K562 (cell line): Measurements from ENCODE around the gene SCYL1. TPM values are rescaled to one million over a fixed set of nuclear protein-coding genes. Genes with fewer than 3 reads are reported as not detected.

Experiments
- CHCHD3 ChIP-seq: fragments of 250-450 bp; sonication (Bioruptor Pico); IDR thresholded peaks from 2 replicates; pipeline ENCODE4 v2.1.2; 2022; ENCODE audit warnings: mild to moderate bottlenecking
- CREBBP ChIP-seq: IDR thresholded peaks from one replicate; pipeline ENCODE4 v1.6.1; 2012; ENCODE audit warnings: low read depth, mild to moderate bottlenecking, control low read depth, inconsistent platforms, low read length
- GTF2E2 ChIP-seq: fragments of 200-800 bp; sonication (Bioruptor generic); IDR thresholded peaks from 2 replicates; pipeline ENCODE4 v1.6.1; 2016; ENCODE audit warnings: missing genetic modification characterization, missing compliant biosample characterization
- KDM4B ChIP-seq, 2 experiments: fragments of 450-650 bp in 1 of 2; sonication (generic) in 1 of 2; IDR thresholded peaks; 2 replicates each; pipeline ENCODE4 v1.6.1; 2016 to 2017; ENCODE audit warnings: borderline replicate concordance in 2 of 2, antibody characterized with exemption in 1 of 2, low read depth in 1 of 2, mild to moderate bottlenecking in 1 of 2
- KHSRP ChIP-seq: fragments of 450-650 bp; IDR thresholded peaks from 2 replicates; pipeline ENCODE4 v1.6.1; 2017
- PCBP2 ChIP-seq: fragments of 200-400 bp; formaldehyde crosslinking; IDR thresholded peaks from 2 replicates; pipeline ENCODE4 v1.6.1; 2018; ENCODE audit warnings: low read length, low read depth, mild to moderate bottlenecking, moderate library complexity; ENCODE audit not compliant: poor library complexity, severe bottlenecking
- POLR2H ChIP-seq: IDR thresholded peaks from 2 replicates; pipeline ENCODE4 v1.6.1; 2016; ENCODE audit warnings: missing genetic modification characterization, low read depth, mild to moderate bottlenecking, control low read depth, missing compliant biosample characterization, moderate library complexity
- PURB ChIP-seq: sonication (generic); formaldehyde crosslinking; IDR thresholded peaks from 2 replicates; pipeline ENCODE4 v1.9.0; 2021; ENCODE audit warnings: low read depth, mild to moderate bottlenecking, missing genetic modification reagents
- RBM39 ChIP-seq: fragments of 200-400 bp; formaldehyde crosslinking; optimal IDR thresholded peaks from 2 replicates; pipeline ENCODE3; 2018; ENCODE audit warnings: low read depth, low read length
- SIN3B ChIP-seq: fragments of 450-650 bp; IDR thresholded peaks from 2 replicates; pipeline ENCODE4 v1.6.1; 2017; ENCODE audit warnings: low read depth, mild to moderate bottlenecking, moderate library complexity
- SOX6 ChIP-seq: fragments of 450-650 bp; IDR thresholded peaks from 2 replicates; pipeline ENCODE4 v1.6.1; 2014; ENCODE audit warnings: mild to moderate bottlenecking
- SRSF9 ChIP-seq: fragments of 200-400 bp; formaldehyde crosslinking; IDR thresholded peaks from 2 replicates; pipeline ENCODE4 v1.6.1; 2017; ENCODE audit warnings: low read depth, low read length, borderline replicate concordance
- STAT5A ChIP-seq: IDR thresholded peaks from 2 replicates; pipeline ENCODE4 v1.6.1; 2012; ENCODE audit warnings: low read length, inconsistent platforms, borderline replicate concordance
- SUPT5H ChIP-seq: fragments of 450-650 bp; IDR thresholded peaks from 2 replicates; pipeline ENCODE4 v1.6.1; 2016
- TCF7L2 ChIP-seq: fragments of 150-350 bp; IDR thresholded peaks from 2 replicates; pipeline ENCODE4 v1.6.1; 2016; ENCODE audit warnings: low read depth, mild to moderate bottlenecking, low read length, moderate library complexity
- TCFL5 ChIP-seq: fragments of 250-450 bp; sonication (Bioruptor Pico); conservative IDR thresholded peaks from 2 replicates; pipeline ENCODE4 v1.6.1; 2021; ENCODE audit warnings: mild to moderate bottlenecking, moderate library complexity, matching md5 sums
- ZEB2 ChIP-seq: fragments of 450-650 bp; IDR thresholded peaks from 2 replicates; pipeline ENCODE4 v1.6.1; 2016
- ZNF143 ChIP-seq: sonication (generic); formaldehyde crosslinking; IDR thresholded peaks from 2 replicates; pipeline ENCODE4 v1.9.0; 2022; ENCODE audit warnings: mild to moderate bottlenecking, missing genetic modification reagents
- ZNF561 ChIP-seq: fragments of 450-650 bp; formaldehyde crosslinking; conservative IDR thresholded peaks from 2 replicates; pipeline ENCODE4 v1.4.0; 2020; ENCODE audit warnings: mild to moderate bottlenecking, moderate library complexity
- polyA plus RNA-seq, 8 experiments: library from polyadenylated mRNA; depleted of rRNA in 4 of 8; stranded (reverse) in 5 of 8; unstranded in 3 of 8; fragments of >200 nt; fragmentation: Nextera tagmentation in 2 of 8; fragmentation: Illumina TruSeq in 1 of 8; extraction: Ambion mirVana in 2 of 8; extraction: Trizol in 1 of 8; gene quantifications; 2 replicates each; pipeline versions ENCODE4 v1.2.1 to v1.2.3, GENCODE V29; 2011 to 2014; ENCODE audit warnings: inconsistent platforms in 1 of 8, missing spikeins in 1 of 8
- total RNA-seq, 7 experiments: library from RNA; depleted of rRNA in 6 of 7; stranded (reverse); fragments of >200 nt in 6 of 7; fragmentation: Illumina TruSeq in 2 of 7; extraction: Trizol in 2 of 7; gene quantifications; 2 replicates each; pipeline versions ENCODE4 v1.2.1 to v1.2.3, GENCODE V29; 2011 to 2021; ENCODE audit warnings: low replicate concordance in 1 of 7
- TF ChIP-seq, protein P1 (sequence below): fragments of 200-400 bp; formaldehyde crosslinking; IDR thresholded peaks from 2 replicates; pipeline ENCODE4 v1.6.1; 2017; ENCODE audit warnings: mild to moderate bottlenecking, low read depth, low read length, moderate library complexity
- TF ChIP-seq, protein P2 (sequence below): sonication (generic); formaldehyde crosslinking; IDR thresholded peaks from 2 replicates; pipeline ENCODE4 v1.8.1; 2023; ENCODE audit warnings: mild to moderate bottlenecking, missing genetic modification reagents
- TF ChIP-seq, protein P3 (sequence below), 2 experiments: fragments of 450-650 bp in 1 of 2; sonication (generic) in 1 of 2; formaldehyde crosslinking; conservative IDR thresholded peaks; 2 replicates each; pipeline versions ENCODE4 v1.4.0 to v1.8.1; 2020 to 2022; ENCODE audit warnings: mild to moderate bottlenecking in 1 of 2, missing genetic modification reagents in 1 of 2
- TF ChIP-seq, protein P4 (sequence below): fragments of 250-450 bp; sonication (Bioruptor Pico); IDR thresholded peaks from 2 replicates; pipeline ENCODE4 v1.5.0; 2021

SCYL1 gene
- total and polyA plus RNA-seq, 9 of the 15 experiments (the other 6 are each of a cell fraction or from before 2014, with no cell fraction given): 1.9 to 145 (median 57.6) TPM

DNA sequence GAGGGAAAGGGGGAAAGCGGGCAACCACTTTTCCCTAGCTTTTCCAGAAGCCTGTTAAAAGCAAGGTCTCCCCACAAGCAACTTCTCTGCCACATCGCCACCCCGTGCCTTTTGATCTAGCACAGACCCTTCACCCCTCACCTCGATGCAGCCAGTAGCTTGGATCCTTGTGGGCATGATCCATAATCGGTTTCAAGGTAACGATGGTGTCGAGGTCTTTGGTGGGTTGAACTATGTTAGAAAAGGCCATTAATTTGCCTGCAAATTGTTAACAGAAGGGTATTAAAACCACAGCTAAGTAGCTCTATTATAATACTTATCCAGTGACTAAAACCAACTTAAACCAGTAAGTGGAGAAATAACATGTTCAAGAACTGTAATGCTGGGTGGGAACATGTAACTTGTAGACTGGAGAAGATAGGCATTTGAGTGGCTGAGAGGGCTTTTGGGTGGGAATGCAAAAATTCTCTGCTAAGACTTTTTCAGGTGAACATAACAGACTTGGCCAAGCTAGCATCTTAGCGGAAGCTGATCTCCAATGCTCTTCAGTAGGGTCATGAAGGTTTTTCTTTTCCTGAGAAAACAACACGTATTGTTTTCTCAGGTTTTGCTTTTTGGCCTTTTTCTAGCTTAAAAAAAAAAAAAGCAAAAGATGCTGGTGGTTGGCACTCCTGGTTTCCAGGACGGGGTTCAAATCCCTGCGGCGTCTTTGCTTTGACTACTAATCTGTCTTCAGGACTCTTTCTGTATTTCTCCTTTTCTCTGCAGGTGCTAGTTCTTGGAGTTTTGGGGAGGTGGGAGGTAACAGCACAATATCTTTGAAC lies 19.2 kb upstream of the SCYL1 start (continued):
- TF ChIP-seq SIN3B (no peak), SRSF9 (no peak), RBM39 (peak; percentile 70), STAT5A (no peak; the same call in 1 of the 2 replicates), PURB (CRISPR knock-in tag) (no peak), CREBBP (no peak), TCFL5 (CRISPR knock-in tag) (peak; percentile 64; the same call in 1 of the 2 replicates), ZEB2 (0 out of 2 replicates have a peak, but pooled peaks have one; percentile 7), SOX6 (peak; percentile 42; the same call in 1 of the 2 replicates), KDM4B (IDR thresholded peaks at IDR 0.05; ENCODE audit: borderline replicate concordance in 2 of 2, low read depth in 1 of 2) (no peak), CHCHD3 (CRISPR knock-in tag) (peak; percentile 90), ZNF143 (no peak), SUPT5H (peak; percentile 83), KHSRP (peak; percentile 65), TCF7L2 (no peak), POLR2H (peak; percentile 4; the same call in 1 of the 2 replicates), ZNF561 (CRISPR knock-in tag) (peak; percentile 4; the same call in 1 of the 2 replicates), GTF2E2 (tag) (peak; percentile 71; the same call in 1 of the 2 replicates), PCBP2 (no peak)
- TF ChIP-seq, protein P1, sequence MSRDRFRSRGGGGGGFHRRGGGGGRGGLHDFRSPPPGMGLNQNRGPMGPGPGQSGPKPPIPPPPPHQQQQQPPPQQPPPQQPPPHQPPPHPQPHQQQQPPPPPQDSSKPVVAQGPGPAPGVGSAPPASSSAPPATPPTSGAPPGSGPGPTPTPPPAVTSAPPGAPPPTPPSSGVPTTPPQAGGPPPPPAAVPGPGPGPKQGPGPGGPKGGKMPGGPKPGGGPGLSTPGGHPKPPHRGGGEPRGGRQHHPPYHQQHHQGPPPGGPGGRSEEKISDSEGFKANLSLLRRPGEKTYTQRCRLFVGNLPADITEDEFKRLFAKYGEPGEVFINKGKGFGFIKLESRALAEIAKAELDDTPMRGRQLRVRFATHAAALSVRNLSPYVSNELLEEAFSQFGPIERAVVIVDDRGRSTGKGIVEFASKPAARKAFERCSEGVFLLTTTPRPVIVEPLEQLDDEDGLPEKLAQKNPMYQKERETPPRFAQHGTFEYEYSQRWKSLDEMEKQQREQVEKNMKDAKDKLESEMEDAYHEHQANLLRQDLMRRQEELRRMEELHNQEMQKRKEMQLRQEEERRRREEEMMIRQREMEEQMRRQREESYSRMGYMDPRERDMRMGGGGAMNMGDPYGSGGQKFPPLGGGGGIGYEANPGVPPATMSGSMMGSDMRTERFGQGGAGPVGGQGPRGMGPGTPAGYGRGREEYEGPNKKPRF: no peak
- TF ChIP-seq, protein P2, sequence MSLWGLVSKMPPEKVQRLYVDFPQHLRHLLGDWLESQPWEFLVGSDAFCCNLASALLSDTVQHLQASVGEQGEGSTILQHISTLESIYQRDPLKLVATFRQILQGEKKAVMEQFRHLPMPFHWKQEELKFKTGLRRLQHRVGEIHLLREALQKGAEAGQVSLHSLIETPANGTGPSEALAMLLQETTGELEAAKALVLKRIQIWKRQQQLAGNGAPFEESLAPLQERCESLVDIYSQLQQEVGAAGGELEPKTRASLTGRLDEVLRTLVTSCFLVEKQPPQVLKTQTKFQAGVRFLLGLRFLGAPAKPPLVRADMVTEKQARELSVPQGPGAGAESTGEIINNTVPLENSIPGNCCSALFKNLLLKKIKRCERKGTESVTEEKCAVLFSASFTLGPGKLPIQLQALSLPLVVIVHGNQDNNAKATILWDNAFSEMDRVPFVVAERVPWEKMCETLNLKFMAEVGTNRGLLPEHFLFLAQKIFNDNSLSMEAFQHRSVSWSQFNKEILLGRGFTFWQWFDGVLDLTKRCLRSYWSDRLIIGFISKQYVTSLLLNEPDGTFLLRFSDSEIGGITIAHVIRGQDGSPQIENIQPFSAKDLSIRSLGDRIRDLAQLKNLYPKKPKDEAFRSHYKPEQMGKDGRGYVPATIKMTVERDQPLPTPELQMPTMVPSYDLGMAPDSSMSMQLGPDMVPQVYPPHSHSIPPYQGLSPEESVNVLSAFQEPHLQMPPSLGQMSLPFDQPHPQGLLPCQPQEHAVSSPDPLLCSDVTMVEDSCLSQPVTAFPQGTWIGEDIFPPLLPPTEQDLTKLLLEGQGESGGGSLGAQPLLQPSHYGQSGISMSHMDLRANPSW (CRISPR knock-in tag): peak; percentile 22; the same call in 1 of the 2 replicates
- TF ChIP-seq, protein P3, sequence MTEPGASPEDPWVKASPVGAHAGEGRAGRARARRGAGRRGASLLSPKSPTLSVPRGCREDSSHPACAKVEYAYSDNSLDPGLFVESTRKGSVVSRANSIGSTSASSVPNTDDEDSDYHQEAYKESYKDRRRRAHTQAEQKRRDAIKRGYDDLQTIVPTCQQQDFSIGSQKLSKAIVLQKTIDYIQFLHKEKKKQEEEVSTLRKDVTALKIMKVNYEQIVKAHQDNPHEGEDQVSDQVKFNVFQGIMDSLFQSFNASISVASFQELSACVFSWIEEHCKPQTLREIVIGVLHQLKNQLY (CRISPR knock-in tag; conservative IDR thresholded peaks at IDR 0.05): no peak
- TF ChIP-seq, protein P4, sequence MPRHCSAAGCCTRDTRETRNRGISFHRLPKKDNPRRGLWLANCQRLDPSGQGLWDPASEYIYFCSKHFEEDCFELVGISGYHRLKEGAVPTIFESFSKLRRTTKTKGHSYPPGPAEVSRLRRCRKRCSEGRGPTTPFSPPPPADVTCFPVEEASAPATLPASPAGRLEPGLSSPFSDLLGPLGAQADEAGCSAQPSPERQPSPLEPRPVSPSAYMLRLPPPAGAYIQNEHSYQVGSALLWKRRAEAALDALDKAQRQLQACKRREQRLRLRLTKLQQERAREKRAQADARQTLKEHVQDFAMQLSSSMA: peak; percentile 47; the same call in 1 of the 2 replicates
